Middle frontal gyrus (tissue), 1 donor: Measurements from ENCODE around the gene S100P.
"Not testable (repeated sequence)": the region's sequence is repeated elsewhere in the genome, so short reads cannot be mapped to it uniquely, and the experiment has no call there.

Experiments
- DNase-seq: peaks from one replicate; pipeline ENCODE4 v3.0.0-alpha.2; 2015; ENCODE audit warnings: low spot score; ENCODE audit errors: extremely low spot score

The S100P gene

DNA sequence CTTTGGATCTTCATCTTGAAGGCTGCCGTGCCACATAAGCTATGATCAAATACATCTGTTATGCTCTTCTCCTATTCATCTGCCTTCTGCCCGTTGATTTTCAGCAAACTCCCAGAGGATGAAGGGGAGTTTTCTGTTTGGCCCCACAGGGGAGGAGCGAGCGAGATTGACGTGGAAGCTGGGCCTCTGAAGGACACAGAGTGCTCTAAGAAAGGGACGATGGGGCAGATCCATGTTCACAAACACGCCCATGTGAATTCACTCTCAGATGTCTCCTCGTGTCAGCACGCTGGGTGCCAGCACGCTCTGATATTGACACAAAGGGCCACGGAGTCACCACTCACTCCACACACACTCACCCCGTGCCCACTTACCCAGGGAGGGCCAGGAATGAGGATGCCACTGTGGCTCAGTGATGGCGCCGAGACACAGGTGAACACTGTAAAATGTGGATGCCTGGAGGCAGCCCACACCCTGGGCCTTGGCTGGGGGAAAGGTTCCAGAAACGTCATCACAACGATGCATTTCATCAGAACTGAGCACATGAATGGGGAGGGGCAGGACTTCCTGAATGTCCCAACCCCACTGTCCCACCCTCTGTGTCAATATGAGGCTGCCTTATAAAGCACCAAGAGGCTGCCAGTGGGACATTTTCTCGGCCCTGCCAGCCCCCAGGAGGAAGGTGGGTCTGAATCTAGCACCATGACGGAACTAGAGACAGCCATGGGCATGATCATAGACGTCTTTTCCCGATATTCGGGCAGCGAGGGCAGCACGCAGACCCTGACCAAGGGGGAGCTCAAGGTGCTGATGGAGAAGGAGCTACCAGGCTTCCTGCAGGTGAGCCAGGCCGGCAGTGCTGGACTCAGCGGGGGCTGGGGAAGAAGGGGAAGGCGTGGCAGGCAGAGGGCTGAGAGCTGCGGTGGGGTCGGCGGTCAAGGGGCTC lies at the start of gene S100P:
S100P (plus strand) TSS at position 648 of the 946 bp plus-strand sequence; CDS start at position 703, 55 bp downstream.
- no peak for DNase-seq

DNA sequence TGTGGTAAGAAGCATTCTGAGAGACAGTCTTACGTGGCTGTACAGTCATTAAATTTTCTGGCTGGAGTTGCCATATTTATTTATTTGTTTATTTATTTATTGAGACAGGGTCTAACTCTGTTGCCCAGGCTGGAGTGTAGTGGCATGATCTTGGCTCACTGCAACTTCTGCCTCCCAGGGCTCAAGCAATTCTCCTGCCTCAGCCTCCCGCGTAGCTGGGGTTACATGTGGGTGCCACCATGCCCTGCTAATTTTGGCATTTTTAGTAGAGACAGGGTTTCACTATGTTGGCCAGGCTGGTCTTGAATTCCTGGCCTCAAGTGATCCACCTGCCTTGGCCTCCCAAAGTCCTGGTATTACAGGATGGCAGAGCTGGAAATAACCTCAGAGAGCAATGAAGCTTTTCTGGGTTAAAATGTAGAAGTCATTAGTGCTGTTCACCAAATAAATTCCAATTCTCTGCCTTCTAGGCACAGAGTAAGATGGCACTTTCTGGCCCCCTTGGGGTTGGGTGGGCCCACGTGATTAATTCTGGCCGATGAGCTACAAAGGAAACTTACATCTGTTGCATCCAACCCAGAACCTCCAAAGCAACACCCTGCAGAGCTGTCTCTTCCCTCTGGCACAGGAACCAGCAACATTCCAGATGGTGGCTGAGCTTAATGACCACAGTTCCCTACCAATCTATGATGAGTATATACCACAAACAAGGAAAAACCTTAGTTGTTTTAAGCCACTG lies 48.7 kb upstream of the S100P start:
- DNase-seq = no peak

DNA sequence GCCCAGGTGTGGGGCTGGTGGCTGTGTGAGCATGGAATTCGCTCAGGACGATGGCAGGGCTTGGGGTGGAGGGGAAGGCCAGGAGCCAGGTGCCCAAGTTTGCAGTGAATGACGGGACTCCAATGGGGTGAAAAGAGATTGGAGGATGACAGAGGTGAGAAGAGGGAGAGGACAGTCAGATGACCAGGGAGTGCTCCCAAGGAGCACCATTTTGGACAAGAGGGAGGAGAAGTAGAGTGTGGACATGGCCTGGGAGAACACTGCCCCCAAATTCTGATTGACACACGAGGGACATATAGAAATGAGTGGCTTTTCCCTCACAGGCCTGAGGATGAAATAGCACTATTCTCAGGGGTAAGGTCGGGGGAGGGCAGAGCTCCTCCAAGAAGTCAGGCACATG lies 46.5 kb upstream of the S100P start:
- no peak for DNase-seq

DNA sequence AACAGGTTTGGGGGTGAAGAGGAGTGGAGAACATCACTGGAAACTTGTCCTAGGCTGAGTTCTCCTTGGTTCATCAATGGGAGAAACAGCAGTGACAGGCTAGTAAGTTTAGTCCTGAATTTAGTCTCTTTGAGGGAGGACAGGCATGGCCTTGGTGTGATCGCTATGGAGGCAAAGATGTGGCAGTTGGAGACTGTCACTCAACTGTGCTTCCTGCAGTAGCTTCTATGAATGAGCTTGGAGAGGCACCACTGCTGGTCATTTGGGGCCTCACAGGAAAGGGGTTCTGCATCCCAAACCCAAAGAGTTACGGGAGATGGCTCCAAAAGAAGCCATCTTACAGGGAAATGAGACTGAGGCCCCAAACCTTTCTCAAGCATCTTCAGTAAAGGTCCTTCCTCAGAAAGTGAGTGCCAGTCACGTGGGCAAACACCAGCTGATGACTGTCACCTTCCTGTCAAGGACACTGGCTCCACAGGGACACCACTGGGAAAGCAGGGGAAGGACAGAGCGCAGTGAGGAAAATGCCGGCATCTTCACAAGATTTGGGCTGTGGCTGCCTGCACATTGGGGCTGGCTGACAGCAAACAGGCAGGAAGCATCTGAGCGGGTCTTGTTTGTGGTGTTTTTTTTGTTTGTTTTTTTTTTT lies 46.0 kb upstream of the S100P start:
- DNase-seq = no peak

DNA sequence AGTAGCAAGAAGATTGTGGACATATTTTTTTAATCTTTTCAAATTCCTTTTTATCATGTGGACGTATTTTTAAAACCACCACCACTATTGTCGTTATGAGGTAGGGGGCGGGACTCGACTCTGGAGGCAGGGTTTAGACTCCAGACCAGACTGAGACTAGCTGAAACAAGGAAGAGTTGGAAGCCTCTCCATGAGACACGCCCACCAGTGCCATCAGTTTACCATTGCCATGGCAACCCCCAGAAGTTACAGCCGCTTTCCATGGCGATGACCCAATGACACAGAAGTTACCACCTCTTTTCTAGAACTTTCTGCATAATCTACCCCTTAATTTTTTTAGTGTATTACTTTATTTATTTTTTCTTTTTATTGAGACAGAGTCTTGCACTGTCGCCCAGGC lies 44.5 kb upstream of the S100P start:
- DNase-seq = no peak

DNA sequence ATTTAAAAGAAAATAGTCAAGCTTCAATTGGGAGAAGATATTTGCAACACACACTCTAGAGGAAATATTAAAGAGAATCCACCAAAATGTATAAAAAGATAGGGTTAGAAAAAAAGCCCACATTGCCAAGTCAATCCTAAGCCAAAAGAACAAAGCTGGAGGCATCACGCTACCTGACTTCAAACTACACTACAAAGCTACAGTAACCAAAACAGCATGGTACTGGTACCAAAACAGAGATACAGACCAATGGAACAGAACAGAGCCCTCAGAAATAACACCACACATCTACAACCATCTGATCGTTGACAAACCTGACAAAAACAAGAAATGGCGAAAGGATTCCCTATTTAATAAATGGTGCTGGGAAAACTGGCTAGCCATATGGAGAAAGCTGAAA lies 39.5 kb upstream of the S100P start:
- not testable (repeated sequence) for DNase-seq

DNA sequence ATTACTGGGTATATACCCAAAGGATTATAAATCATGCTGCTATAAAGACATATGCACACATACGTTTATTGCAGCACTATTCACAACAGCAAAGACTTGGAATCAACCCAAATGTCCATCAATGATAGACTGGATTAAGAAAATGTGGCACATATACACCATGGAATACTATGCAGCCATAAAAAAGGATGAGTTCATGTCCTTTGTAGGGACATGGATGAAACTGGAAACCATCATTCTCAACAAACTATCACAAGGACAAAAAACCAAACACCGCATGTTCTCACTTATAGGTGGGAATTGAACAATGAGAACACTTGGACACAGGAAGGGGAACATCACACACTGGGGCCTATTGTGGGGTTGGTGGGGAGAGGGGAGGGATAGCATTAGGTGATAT lies 38.4 kb upstream of the S100P start:
- DNase-seq = not testable (repeated sequence)

DNA sequence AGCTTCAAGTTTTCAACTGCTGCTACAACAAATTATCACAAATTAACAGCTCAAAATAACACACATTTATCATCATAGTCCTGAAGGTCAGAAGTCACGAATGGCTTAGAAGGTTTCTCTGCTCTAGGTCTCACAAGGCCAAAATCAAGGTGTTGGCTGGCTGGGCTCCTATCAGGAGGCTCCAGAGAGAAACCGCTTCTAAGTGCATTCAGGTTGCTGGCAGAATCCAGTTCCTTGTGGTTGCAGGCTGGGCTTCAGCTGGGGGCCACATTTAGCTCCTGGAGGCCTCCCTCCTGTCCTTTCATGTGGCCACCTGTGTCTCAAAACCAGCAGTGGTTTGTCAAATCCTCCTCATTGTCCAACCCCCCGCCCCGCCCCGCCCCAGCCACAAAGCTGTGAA lies 37.8 kb upstream of the S100P start:
- DNase-seq = no peak

DNA sequence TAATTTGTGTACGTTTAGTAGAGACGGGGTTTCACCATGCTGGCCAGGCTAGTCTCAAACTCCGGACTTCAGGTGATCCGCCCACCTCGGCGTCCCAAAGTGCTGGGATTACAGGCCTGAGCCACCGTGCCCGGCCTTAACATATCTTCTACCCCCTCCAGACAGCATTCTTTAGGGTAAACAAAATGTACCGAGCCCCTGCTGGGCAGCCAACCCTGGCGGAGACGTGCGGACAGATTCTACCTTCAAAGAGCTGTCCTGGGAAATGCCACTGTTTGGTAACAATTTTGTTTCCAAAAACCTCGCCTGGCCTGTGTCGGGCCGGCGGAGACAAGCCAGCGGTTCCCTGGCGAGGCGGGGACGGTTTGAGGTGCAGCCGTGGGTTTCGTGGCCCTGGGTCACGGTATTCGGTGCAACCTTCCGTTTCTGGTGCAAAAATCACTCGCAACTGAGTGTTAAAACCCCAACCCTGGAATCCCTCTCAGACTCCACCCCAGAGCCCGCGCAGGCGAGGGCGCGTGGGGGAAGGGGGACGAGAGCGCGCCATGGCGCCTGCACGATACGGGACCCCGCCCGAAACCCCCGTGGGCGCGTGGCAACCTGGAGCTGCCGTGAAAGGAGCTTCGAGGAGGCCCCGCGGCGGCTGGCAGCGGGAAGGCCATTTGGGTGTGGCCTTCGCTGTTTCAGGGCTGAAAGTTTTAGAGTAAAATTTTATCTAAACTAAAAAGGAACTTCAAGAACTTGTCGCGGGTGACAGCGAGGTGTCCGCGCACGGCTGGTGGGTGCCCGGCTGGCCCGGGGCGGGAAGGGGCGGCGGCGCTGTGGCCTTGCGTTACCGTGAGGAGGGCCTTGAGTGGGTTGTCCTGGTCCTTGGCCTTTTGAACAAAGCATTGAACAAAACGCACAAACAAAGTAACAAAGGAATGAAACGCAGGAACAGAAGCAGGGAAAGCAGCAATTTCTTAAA lies 36.2 kb upstream of the S100P start:
- DNase-seq = no peak

DNA sequence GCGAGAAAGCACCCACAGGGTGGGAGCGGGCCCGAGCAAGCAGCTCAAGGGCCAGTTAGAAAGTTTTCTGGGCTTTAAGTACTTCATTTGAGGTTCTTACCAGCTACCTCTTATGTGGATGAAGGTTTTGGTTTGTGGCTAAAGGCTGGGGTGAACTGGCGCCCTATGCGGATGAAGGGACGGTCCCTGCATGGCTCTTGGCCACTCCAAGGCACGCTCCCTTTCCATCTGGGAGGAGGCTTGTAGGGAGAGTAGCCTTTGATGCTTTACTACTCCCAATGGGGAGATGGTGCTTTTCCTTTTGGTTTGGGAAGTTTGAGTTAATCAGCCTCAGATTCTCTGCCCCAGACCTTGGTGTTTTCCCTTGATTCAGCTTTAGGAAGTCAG lies 35.5 kb upstream of the S100P start:
- DNase-seq = no peak

DNA sequence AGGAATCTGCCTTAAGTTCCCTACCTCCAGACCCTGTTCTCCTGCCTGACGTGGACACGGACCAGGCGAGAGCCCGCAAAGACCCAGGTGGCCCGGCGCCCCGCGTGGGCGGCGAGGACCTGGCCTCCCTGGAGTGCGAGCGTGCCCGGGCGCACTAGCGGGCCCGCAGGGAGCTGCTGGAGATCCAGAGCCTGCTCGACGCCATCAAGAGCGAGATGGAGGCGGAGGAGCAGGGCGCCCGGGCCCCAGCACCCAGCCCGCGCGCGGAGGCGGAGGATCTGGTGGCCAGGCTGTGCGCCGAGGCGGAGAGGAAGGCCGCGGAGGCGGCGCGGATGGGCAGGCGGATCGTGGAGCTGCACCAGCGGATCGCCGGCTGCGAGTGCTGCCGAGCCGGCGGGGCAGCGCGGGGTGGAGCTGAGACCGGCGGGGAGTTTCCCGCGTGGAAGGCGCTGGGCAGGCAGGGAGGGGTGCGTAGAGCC lies 35.0 kb upstream of the S100P start:
- DNase-seq = no peak

DNA sequence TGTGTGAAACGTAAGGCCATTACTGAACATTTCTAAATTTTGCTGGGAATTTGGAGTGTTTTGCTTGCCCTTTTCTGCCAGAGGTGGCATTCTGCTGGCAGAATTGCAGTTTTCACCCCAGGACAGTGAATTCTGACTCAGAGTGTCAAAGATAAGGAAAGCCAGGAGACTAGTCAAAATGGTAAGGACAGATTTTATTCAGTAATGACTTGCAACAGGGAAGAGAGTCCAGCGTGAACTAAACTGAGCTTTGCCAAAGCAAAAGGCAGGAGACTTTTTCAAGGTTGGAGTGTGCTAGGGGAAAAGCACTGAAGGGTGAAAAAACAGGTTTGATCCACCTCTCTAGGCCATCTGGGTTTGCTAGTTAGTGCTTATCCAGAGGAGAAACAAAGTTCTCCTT lies 33.8 kb upstream of the S100P start:
- DNase-seq = no peak

DNA sequence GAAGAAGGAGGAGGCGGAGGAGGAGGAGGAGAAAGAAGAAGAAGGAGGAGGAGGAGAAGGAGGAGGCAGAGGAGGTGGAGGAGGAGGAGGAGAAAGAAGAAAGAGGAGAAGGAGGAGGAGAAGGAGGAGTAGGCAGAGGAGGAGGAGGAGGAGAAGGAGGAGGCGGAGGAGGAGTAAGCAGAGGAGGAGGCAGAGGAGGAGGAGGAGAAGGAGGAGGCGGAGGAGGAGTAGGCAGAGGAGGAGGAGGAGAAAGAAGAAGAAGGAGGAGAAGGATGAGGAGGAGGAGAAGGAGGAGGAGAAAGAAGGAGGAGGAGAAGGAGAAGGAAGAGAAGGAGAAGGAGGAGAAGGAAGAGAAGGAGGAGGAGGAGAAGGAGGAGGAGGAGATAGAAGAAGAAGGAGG lies 33.2 kb upstream of the S100P start:
- DNase-seq = no peak

DNA sequence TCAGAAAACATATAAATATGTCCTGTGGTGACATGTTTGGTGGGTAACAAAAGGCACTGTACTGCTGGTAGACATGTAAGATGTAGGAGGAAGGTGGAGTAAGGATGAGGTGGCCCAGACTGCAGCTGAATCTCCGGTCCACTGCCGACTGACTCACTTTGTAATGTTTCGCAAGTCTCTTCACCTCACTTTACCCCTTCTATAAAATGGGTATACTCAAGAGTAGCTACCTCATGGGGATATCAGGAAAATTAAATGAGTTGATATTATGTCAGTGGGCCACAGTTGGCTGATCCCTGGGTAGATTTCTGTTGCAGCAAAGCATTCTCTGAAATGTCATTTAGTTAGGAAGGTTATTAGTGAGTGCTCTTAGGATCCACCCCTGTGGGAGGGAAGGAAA lies 31.1 kb upstream of the S100P start:
- DNase-seq = no peak

DNA sequence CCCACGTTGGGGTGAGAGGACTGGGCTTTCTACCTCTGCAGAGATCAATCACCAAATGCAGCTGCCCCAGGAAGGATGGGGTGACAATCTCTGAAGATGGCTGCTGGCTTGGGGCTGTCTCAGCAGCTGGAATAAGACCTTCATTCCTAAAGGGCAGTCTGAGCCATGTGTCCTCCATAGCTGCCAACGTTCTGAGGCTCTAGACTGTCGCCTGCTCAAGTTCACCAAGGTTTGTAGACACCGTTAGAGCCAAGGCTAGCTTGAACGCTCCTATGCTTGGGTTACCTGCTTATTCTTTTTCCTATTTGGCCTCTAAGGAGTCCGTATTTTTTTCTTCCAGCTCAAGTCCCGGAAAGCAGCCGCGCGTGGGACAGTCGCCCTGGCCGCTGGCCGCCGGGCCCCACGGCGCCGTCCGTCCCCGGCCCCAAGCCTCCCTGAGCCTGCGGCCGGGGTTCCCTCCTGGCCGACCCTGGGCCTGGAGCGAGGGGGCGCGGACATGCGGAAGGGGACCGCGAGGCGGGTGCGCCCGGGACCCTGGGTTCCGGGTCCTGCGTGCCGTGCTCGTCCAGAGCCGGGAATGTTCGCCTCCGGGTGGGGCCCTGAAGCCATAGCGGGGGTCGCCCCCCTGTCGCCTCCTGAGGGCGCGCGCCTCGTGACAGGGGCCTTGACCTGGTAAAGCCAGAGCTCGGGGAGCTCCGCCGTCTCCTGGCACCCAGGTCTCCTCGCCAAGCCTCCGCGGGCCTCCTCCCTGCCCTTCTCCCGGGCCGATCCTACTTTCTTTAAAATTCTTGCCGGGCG lies 29.9 kb upstream of the S100P start:
- DNase-seq = no peak

DNA sequence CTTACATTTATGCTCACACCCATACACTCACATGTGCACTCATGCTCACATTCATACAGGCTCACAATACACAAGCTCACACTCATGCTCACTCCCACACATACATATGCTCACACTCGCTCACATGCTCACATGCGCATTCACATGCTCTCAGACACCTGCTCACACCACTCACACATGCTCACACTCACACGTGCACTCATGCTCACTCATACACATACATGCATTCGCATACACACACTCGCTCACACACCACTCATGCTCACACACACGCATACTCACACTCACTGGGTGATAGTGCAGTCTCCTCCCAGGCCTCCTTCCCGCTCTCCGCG lies 28.4 kb upstream of the S100P start:
- no peak for DNase-seq

DNA sequence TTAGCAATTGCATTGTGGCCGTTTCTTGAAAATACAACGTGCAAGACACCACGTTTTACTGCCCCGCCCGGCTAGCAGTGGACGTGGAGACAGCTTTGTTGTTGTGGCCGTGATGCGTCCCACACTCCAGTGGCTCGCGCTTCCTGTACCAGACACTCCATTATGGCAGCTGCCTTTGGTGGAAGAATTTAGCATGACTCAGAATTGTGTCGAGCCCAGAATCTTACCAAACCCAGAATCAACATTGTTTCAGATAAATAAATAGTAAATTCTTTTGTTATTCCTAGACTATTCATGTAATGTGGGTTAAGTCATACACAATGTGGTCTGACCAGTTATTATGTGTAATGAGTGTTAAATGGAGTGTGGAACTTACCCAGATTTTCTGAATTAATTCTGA lies 25.3 kb upstream of the S100P start:
- no peak for DNase-seq

DNA sequence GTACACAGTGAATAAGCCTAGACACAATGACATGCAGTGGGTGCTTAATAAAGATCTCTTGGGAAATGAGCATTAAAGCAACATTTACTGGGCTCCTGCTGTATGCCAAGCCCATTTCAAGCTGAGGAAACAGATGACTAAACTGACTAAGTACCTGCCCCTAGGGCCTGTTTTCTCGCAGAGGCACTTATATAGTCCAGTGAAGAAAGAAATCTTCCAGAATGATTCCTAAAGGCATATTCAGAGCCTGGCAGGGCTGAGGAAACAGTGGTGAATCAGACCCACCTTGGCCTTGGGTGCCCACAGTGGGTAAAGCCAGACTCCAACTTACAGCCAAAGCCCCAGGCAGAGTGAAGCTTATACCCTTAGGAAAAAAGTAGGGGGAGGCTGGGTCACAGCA lies 22.0 kb upstream of the S100P start:
- no peak for DNase-seq

DNA sequence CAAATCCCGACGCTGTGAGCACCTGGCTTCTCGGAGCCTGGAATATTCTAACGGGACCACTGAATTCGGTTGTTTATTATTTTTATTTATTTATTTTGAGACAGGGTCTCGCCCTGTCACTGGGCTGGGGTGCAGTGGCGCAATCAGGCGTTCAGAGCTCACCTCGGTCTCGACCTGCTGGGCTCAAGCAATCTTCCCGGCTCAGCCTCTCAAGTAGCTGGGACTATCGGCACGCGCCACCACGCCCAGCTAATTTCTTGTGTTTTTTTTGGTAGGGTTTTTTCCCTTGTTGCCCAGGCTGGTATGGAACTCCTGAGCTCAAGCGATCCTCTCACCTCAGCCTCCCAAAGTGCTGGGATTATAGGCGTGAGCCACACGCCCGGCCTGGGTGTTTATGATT lies 21.5 kb upstream of the S100P start:
- no peak for DNase-seq

DNA sequence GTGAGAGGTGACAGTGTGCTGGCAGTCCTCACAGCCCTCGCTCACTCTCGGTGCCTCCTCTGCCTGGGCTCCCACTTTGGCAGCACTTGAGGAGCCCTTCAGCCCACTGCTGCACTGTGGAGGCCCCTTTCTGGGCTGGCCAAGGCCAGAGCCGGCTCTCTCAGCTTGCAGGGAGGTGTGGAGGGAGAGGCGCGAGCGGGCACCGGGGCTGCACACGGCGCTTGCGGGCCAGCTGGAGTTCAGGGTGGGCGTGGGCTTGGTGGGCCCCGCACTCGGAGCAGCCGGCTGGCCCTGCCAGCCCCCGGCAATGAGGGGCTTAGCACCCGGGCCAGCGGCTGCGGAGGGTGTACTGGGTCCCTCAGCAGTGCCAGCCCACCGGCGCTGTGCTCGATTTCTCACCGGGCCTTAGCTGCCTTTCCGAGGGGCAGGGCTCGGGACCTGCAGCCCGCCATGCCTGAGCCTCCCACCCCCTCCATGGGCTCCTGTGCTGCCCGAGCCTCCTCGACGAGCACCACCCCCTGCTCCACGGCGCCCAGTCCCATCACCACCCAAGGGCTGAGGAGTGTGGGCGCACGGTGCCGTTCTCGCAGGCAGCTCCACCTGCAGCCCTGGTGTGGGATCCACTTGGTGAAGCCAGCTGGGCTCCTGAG lies 21.0 kb upstream of the S100P start:
- DNase-seq = not testable (repeated sequence)
